ENCODE data around the gene PRKCA. TPM values are rescaled to one million over a fixed set of nuclear protein-coding genes. Genes with fewer than 3 reads are reported as not detected.
A peak's percentile ranks its signal among the peaks of the same experiment; 100 is the strongest.

PRKCA gene
- polyA plus RNA-seq, 1 experiment: 66.8 TPM

GRCh38 chr17:66525338-66525737 is 222.9 kb downstream of the PRKCA start:
- Histone ChIP-seq H3K9me3 (ENCODE audit: control insufficient read depth, insufficient read depth, low read length) (no peaks in the 10 kb centered on the region), H3K27me3 (ENCODE audit: control insufficient read depth, insufficient read depth, low read length) (no peaks in the 10 kb centered on the region), H3K27ac (ENCODE audit: low read depth, low read length) (no peak overlapping the region), H3K4me3 (ENCODE audit: low read depth, low read length) (no peak overlapping the region)
- CTCF ChIA-PET: interaction anchor here (0.8 kb wide), 1 partner anchor 42 kb away, joined by 3 read pairs; no protein-coding TSS in a partner anchor
- POLR2A ChIA-PET: no interaction called here
- no peak for DNase-seq (ENCODE audit: low read depth, low spot score)
- TF ChIP-seq CTCF (IDR thresholded peaks at IDR 0.05; ENCODE audit: low read depth, low read length): no peak

GRCh38 chr17:66526827-66527226 is 224.4 kb downstream of the PRKCA start:
- POLR2A ChIA-PET: no interaction called here

GRCh38 chr17:66527335-66527734 is 224.9 kb downstream of the PRKCA start:
- ChIA-PET CTCF (interaction anchor here (1.4 kb wide), 1 partner anchor 40 kb away, joined by 3 read pairs; no protein-coding TSS in a partner anchor), POLR2A (no interaction called here)
- no peak for TF ChIP-seq CTCF (IDR thresholded peaks at IDR 0.05; ENCODE audit: low read depth, low read length)

More at GRCh38 chr17:66526827-66527226, 224.4 kb downstream of the PRKCA start:
- no peak overlapping the region for H3K27ac ChIP-seq (ENCODE audit: low read depth, low read length)
- no peaks in the 10 kb centered on the region for H3K27me3 ChIP-seq (ENCODE audit: control insufficient read depth, insufficient read depth, low read length)
- CTCF ChIA-PET: interaction anchor here (1.4 kb wide), 1 partner anchor 40 kb away, joined by 3 read pairs; no protein-coding TSS in a partner anchor
- no peaks in the 10 kb centered on the region for H3K9me3 ChIP-seq (ENCODE audit: control insufficient read depth, insufficient read depth, low read length)
- no peak overlapping the region for H3K4me3 ChIP-seq (ENCODE audit: low read depth, low read length)
- TF ChIP-seq CTCF (IDR thresholded peaks at IDR 0.05; ENCODE audit: low read depth, low read length): no peak
- DNase-seq (ENCODE audit: low read depth, low spot score): no peak

GRCh38 chr17:66531851-66532295 is 229.5 kb downstream of the PRKCA start:
- H3K27ac ChIP-seq (ENCODE audit: low read depth, low read length): no peak overlapping the region
- no peaks in the 10 kb centered on the region for H3K9me3 ChIP-seq (ENCODE audit: control insufficient read depth, insufficient read depth, low read length)
- TF ChIP-seq CTCF (IDR thresholded peaks at IDR 0.05; ENCODE audit: low read depth, low read length): no peak
- CTCF ChIA-PET: interaction anchor here (0.7 kb wide), 1 partner anchor 13 kb away, joined by 3 read pairs; no protein-coding TSS in a partner anchor
- H3K4me3 ChIP-seq (ENCODE audit: low read depth, low read length): no peak overlapping the region
- POLR2A ChIA-PET: no interaction called here
- DNase-seq (ENCODE audit: low read depth, low spot score): no peak
- H3K27me3 ChIP-seq (ENCODE audit: control insufficient read depth, insufficient read depth, low read length): no peaks in the 10 kb centered on the region

More at GRCh38 chr17:66527335-66527734, 224.9 kb downstream of the PRKCA start:
- DNase-seq (ENCODE audit: low read depth, low spot score): no peak
- Histone ChIP-seq H3K9me3 (ENCODE audit: control insufficient read depth, insufficient read depth, low read length) (no peaks in the 10 kb centered on the region), H3K27ac (ENCODE audit: low read depth, low read length) (no peak overlapping the region), H3K4me3 (ENCODE audit: low read depth, low read length) (no peak overlapping the region), H3K27me3 (ENCODE audit: control insufficient read depth, insufficient read depth, low read length) (no peaks in the 10 kb centered on the region)

GRCh38 chr17:66533572-66533971 is 231.2 kb downstream of the PRKCA start:
- Histone ChIP-seq H3K9me3 (ENCODE audit: control insufficient read depth, insufficient read depth, low read length) (no peaks in the 10 kb centered on the region), H3K27me3 (ENCODE audit: control insufficient read depth, insufficient read depth, low read length) (no peaks in the 10 kb centered on the region), H3K27ac (ENCODE audit: low read depth, low read length) (peak overlapping the region; percentile 61), H3K4me3 (ENCODE audit: low read depth, low read length) (peak overlapping the region; percentile 13; the same call in 1 of the 2 replicates)
- DNase-seq (ENCODE audit: low read depth, low spot score): peak; percentile 43
- peak; percentile 20 for TF ChIP-seq CTCF (IDR thresholded peaks at IDR 0.05; ENCODE audit: low read depth, low read length)
- ChIA-PET CTCF (interaction anchor here (1.5 kb wide), 1 partner anchor 333 kb away, joined by 4 read pairs; no protein-coding TSS in a partner anchor), POLR2A (interaction anchor here (0.7 kb wide), 1 partner anchor 27 kb away, joined by 3 read pairs; no protein-coding TSS in a partner anchor)
